Measurements from ENCODE around the gene SAG.

The SAG gene

DNA sequence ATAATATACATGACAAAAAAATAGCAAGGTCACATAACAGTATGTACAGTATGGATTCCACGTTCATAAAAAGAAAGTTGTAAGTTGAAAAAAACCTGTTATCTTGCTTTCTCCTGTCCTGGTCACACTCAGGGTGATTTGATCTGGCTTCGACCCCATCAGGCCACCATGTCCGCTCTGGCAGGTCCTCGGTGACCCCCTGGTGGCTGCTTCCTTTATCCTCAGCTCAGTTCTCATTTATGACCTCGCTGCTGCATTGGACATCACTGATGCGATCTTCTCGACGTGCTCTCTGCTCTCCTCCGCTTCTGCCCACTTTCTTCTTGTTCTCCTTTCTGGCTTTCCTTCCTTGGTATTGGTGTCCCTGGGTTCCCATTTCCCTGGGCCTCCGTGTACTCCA, 76.4 kb downstream of the SAG start:
- DNase-seq = no peak

DNA sequence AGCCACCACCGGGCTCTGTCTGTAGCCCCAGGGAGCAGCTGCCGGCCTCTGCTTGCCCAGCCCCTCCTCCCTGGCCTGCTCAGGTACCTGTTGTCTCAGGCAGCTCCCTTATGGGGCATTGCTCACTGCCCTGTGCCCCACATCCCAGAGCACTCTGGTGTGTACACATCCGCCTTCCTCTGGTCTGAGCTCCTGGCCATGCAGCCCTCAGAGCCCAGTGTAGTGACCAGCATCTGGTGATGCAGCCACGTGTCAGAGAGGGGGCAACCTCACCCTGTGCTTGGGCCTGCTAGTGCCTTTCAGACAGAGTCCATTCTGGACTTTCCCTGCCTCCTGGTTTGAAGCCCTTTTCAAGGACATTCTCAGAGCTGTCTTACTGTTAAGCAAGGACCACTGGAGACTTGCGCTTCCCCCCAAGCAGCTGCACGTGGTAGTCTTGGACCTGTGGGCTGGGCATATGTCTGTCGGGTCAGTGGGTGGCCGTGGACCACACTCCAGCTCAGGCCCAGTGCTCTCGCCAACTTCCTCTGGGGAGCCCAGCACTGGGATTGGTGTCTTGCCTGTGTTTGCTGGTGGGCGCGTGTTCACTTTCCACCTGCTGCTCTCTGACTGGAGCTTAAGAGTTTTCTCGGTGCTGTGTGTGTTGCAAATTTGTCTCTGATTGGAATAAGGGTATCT, 77.3 kb downstream of the SAG start:
- no peak for DNase-seq

DNA sequence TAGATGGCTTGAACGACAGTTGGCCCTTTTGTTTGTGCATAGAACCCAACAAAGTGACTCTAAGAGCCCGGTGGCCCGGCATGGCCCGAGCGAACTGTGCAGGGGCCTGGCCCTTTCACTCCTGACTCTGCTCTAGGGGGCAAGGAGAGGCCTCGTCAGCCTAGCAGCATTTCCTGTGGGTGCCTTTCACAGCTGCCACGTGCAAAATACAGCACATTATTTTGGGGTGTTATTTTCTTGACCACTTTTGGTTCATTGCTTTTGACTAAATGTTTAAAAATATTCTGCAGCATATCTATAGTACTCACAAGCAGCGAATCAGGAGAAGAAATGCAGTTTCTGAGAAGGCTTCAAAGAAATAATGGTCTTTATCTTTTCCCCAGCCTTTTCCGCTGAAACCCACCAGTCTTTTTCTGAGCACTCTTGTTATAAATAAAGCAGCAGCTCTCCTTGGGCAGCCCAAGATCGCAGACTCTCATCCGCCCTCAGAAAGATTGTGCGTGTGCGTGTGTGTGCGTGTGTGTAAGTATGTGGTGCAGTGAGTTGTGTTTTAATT, 78.0 kb downstream of the SAG start:
- no peak for DNase-seq

DNA sequence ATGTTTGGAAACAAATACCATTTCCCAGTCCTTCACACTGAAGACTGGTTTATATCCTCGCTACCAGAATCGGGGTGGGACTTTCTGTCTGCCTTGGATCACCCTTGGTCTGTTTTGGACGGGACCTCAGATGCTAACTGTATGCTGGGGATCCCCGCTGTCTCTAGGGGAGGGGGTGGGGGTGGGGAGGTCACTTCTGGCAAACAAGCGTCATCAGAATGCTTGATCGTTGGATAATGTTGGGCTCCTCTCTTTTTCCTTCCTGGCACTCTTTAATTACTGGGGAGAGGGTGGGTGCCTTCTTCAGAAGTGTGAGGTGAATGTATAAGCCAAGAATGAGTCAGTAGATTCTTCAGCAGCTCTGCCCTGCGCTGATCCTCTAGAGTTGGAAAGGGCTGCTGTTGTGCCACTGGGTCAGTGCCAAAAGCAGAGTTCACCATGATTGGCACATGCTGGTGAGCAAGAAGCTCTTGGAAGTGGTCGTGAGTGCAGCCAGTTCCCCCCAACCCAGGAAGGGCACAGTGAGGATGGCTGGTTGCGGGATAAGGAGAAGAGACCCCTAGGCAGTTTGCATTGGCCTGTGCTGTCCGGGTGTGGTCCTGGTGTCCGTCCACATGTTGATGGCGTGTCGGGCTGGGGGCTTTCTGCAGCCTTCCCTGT, 78.9 kb downstream of the SAG start:
- no peak for DNase-seq

DNA sequence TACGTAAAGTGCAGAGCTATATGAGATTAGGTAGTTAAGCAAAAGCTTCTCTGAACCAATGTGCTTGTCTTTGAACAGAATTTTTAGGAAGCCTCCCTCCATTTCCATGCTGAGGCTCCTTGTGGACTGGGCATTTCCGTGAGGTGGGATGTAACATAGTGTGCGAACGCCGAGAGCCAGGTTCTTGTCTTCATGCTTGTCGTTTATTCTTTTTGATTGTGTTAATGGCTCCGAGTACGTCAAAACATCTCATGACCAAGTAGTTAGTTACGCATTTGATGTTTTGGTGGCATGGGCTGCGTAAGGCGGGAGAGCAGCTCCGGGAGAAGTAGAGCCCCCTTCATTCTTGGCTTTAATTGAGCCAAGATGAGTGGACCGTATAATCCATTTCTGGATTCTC, 79.6 kb downstream of the SAG start:
- no peak for DNase-seq

DNA sequence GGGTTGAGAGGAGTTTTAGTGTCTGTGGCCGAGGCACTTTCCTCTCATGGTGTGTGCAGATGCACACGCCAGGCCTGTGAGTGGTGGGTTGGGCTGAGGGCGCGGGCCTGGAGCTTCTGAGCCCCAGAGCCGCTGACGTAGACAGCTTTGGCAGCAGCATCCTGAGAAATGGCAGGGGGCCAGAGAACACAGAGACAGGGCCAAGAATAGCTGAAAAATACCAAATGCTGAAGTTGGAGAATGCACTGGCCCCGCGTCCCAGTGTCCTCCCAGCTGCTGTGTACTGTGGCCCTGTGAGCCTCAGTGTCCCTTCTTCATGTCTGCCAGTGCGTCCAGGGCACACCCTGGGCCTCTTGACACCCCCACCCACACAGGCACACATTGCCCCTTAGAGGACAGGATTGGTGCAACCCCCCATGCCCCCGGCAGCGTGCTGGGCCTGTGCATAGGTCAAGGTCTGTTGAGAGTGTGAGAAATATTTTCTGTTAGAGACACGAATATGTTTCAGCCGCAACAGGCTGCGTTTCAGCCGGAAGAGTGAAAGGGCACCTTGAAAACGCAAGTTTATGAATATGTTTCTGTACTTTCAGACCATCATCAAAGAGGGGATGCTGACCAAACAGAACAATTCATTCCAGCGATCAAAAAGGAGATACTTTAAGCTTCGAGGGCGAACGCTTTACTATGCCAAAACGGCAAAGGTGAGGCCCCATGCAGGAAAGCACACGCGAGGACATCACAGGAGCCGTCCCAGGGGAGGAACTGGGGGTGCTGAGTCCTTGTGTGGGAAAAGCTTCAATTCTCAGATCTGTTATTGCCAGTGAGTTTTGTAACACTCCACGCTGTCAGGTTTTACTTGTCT, 80.3 kb downstream of the SAG start:
- DNase-seq = no peak

DNA sequence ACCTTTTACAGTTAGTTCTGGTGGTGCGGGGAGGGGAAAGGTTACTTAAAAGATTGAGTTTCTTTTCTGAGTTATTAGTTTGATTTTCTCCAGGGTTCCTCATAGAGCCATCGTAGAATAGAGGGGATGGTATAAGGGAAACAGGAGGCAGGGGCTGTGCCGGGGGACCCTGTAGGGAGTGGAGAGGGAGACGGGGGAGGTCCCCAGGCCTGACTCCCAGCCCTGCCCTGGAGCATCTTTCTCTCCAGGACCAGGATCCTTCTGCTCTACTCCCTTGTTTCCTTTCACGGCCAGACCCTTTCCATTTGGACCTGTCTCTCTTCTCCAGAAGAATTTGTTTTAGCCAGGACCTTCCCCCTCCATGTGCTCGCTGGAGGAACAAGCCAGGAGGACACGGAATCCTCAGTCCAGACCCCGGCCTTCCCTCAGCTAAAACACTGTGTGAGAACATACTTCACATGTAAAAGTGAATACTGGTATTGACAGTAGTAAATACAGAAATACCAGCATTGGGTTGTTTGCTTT, 82.0 kb downstream of the SAG start:
- no peak for DNase-seq

DNA sequence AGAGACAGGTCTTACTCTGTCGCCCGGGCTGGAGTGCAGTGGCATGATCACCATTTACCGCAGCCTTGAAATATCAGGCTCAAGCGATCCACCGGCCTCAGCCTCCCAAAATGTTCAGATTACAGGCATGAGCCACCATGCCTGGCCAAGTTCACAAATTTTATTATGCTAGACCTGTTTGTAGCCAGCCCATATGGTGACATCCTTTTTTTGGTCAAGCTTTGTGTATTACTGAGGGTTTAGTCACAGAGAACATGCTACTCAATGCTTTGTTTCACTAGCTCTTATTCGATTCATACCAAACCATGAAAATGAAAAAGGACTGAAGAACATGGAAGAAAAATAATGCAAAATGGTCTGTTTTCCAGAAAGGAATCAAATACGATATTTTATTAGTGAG, 88.1 kb downstream of the SAG start:
- DNase-seq = no peak

All from GF-D8 (cell line).